ENCODE results near the gene TNRC6C. TPM values are rescaled to one million over a fixed set of nuclear protein-coding genes. Genes with fewer than 3 reads are reported as not detected.

Gene TNRC6C
- total RNA-seq, 4 donors from 2014 or later = 2.6 to 10.9 (median 4.7) TPM

GRCh38 chr17:78029697-78030096 lies 71.2 kb downstream of the TNRC6C start:
- Histone ChIP-seq H3K9me3 (no peaks in the 10 kb centered on the region), H3K36me3 (peaks cover 0 to 19% (median 0%) of the 10 kb centered on the region in 3 donors), H3K27ac (no peak overlapping the region), H3K4me1 (peaks cover 0 to 25% (median 10%) of the 10 kb centered on the region in 3 donors), H3K4me3 (no peak overlapping the region), H3K27me3 (no peaks in the 10 kb centered on the region)
- 65 to 68% methylated on average over 1 of the region's 1 CpG for WGBS, 2 donors
- DNase-seq = no peak
- intact Hi-C loops (cut with DNase I) = no loop called here
- TF ChIP-seq CTCF (IDR thresholded peaks at IDR 0.05) (no peak), POLR2A (IDR thresholded peaks at IDR 0.05) (no peak)

GRCh38 chr17:78031435-78031834 lies 72.9 kb downstream of the TNRC6C start:
- no peaks in the 10 kb centered on the region for H3K9me3 ChIP-seq
- H3K36me3 ChIP-seq = peaks cover 0 to 26% (median 0%) of the 10 kb centered on the region in 3 donors
- no peak for DNase-seq
- no peak overlapping the region for H3K27ac ChIP-seq
- no peak overlapping the region for H3K4me3 ChIP-seq
- H3K4me1 ChIP-seq = peaks cover 0 to 10% (median 8%) of the 10 kb centered on the region in 3 donors
- intact Hi-C loops (cut with DNase I) = no loop called here
- TF ChIP-seq CTCF (IDR thresholded peaks at IDR 0.05) = no peak
- no peak for TF ChIP-seq POLR2A (IDR thresholded peaks at IDR 0.05)
- 48 to 60% methylated on average over 2 to 3 of the region's 8 CpGs for WGBS, 2 donors
- H3K27me3 ChIP-seq = no peaks in the 10 kb centered on the region

- no peak overlapping the region for H3K27ac ChIP-seq
- WGBS, 2 donors = 18 to 24% methylated on average over 1 of the region's 1 CpG
- peaks cover 0 to 30% (median 0%) of the 10 kb centered on the region in 3 donors for H3K36me3 ChIP-seq
- H3K4me1 ChIP-seq = peaks cover 0 to 8% (median 8%) of the 10 kb centered on the region in 3 donors
- no peak for DNase-seq
- no peaks in the 10 kb centered on the region for H3K9me3 ChIP-seq
- no peak overlapping the region for H3K4me3 ChIP-seq
- TF ChIP-seq CTCF (IDR thresholded peaks at IDR 0.05) = peak in 1 of 6 experiments; percentile 4
- TF ChIP-seq POLR2A (IDR thresholded peaks at IDR 0.05) = no peak
- intact Hi-C loops (cut with DNase I) = no loop called here
- no peaks in the 10 kb centered on the region for H3K27me3 ChIP-seq
These were observed 73.7 kb downstream of the TNRC6C start for GRCh38 chr17:78032166-78032565.

DNA sequence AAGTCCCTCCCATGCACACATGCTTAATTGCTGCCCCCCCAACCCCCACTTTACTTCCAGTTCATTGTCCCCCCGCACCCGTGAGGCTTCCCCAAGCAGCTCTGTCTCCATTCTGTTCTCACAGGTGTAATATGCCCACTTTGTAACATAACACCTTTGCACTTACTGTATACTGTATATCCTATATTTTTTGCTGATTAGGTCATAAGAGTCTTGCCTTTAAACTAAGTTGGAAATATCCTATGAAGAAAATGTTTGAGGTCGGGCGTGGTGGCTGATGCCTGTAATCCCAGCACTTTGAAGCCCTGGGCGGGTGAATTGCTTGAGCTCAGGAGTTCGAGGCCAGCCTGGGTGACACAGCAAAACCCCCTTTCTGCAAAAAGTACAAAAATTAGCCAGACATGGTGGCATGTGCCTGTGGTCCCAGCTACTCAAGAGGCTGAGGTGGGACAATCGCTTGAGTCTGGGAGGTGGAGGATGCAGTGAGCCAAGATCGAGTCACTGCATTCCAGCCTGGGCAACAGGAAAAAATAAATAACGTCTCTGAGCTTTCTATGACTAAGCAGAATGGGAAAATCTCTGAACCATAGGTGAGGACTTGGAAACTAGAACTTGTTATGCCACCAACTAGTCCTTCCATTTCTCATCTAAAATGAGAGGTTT lies 76.1 kb downstream of the TNRC6C start:
- no peak for DNase-seq
- Histone ChIP-seq H3K27ac (no peak overlapping the region), H3K9me3 (no peaks in the 10 kb centered on the region), H3K27me3 (no peaks in the 10 kb centered on the region), H3K4me3 (no peak overlapping the region), H3K36me3 (peaks cover 0 to 35% (median 0%) of the 10 kb centered on the region in 3 donors), H3K4me1 (peaks cover 0 to 18% (median 12%) of the 10 kb centered on the region in 3 donors)
- 76 to 82% methylated on average over 8 to 9 of the region's 9 CpGs for WGBS, 2 donors
- intact Hi-C loops (cut with DNase I) = no loop called here
- no peak for TF ChIP-seq CTCF (IDR thresholded peaks at IDR 0.05)
- TF ChIP-seq POLR2A (IDR thresholded peaks at IDR 0.05) = no peak

- no peak overlapping the region for H3K4me3 ChIP-seq
- 89 to 90% methylated on average over 7 of the region's 7 CpGs for WGBS, 2 donors
- peaks cover 0 to 36% (median 19%) of the 10 kb centered on the region in 3 donors for H3K4me1 ChIP-seq
- no peaks in the 10 kb centered on the region for H3K9me3 ChIP-seq
- H3K36me3 ChIP-seq = peaks cover 0 to 29% (median 0%) of the 10 kb centered on the region in 3 donors
- no peaks in the 10 kb centered on the region for H3K27me3 ChIP-seq
- intact Hi-C loops (cut with DNase I) = no loop called here
- H3K27ac ChIP-seq = no peak overlapping the region
- no peak for DNase-seq
- no peak for TF ChIP-seq CTCF (IDR thresholded peaks at IDR 0.05)
- TF ChIP-seq POLR2A (IDR thresholded peaks at IDR 0.05) = no peak
These were observed 78.8 kb downstream of the TNRC6C start for GRCh38 chr17:78037280-78037679.
